Smooth muscle cell of the brain vasculature (primary cell): ENCODE results near the gene DCC.

Experiments
- DNase-seq: peaks from one replicate; pipeline ENCODE4 v3.0.0-alpha.2; 2012; ENCODE audit warnings: low read depth, low spot score

DCC gene

GRCh38 chr18:53169346-53169745 lies 829.3 kb downstream of the DCC start:
- no peak for DNase-seq

DNA sequence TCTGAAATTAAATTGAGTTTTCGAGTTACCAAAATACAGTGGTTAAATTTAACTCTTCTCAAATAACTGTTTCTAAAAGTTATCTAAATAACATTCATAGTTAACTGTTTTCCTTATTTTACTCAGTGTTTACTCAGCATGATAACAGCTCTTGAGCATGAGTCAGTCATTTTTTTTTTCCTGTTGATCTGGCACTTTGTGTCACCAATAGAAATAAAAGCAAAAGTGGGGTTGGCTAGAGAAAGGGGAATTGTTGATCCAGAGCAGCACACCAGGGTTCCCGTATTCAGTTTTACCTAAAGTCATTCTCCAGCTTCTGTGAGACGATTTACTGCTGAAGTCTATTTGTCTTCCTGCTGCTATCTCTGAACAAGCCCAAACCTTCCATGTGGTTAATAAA lies 851.6 kb downstream of the DCC start:
- DNase-seq, result no peak

DNA sequence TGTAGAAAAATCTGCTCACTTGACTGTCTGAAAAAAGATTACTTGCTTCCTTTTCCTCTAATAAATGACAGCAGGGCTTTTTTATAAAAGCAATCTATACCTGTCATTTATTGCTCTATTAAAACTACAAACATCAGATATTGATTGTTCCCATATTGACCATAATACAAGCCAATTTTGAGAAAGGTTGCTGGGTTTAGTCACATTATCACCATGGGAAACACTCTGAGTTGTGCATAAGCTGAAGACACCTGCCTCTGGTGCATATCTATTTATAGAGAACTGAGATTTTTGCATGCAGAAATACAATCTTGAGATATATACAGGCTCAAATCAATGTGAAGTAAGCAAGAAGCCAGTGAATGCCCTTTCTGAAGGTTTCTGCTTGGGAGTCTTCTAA lies 853.9 kb downstream of the DCC start:
- no peak for DNase-seq

GRCh38 chr18:53219853-53220252 lies 879.9 kb downstream of the DCC start:
- no peak for DNase-seq

DNA sequence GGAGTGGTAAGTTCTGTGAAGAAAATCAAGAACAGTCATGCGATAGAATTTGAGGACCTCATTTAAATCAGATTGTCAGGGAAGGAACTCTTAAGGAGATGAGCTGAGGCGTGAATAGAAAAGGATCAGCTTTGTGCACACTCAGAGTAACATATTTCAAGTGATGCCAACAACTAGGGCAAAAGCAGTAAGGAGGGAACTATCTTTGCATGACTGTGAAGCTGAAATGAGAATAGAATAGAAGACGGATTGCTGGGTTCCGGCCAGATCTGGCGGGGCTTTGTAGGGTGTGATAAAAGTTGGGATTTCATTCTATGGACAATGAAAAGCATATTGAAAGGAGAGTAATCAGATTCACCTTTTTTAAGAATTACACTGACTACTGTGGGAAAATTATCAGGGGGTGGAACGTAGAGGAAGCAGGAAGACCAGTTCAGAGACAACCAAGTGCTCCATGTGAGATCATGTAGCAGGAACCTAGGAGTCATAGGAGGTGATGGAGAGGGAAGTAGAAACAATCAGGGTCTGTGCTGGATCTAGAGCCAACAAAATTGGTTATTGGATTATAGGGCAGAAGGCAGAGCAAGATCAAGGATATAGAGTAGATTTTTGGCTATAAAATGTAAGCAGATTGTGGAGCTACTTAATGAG lies 884.3 kb downstream of the DCC start:
- no peak for DNase-seq

DNA sequence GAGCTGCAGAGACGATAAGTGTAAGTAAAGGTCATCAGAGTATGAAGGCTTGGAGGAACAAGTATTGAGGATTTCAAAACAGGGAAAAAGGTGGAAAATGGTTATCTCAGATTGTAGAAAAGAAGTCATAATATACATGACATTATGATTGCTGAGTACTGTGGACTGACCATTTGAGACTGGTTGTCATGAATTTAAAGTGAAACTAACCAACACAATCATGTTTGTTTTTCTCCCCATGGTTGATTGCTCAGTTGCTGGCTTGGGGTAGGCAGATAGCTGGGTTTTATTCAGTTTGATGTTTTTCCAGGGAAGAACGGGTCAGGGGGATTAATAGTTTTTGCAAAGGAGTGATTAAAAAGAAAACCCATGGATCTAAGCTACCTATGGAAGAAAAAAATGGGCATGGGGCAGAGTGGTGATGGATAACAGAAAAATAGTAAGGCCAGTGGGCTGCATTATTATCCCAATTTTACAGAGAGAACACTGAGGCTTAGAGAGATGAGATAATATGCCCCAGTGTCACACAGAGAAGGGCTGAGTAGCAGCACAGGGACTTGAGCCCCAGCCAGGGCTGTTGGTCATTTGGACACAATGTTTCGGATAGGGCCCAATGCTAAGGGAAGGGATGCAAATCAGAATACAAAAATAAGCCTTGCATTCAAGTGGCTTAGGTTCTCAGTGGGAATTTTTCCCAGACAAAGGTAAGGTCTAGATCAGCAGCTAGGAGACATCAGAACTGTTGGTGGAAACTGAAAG lies 885.7 kb downstream of the DCC start:
- DNase-seq, result no peak

- DNase-seq, result no peak
Observed at GRCh38 chr18:53234610-53235009, 894.6 kb downstream of the DCC start.

DNA sequence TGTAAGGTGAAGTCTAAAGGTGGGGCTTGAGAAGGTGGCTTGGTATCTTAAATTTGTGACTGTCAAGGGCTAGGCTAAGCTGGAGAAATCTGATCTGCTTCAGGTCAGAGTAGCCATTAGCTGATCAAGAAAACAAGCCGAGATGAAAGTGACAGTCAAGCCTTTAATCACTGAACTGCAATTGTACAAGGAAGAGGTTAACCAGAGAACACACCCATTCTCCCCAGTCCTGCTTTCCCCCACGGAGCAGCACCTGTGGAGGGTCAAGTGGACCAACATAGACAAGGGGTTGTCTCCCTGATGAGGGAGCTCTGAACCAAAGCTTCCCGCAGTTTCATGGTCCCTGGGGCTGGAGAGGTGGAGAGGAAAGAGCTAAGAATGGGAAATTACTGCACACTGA lies 901.2 kb downstream of the DCC start:
- DNase-seq, result no peak

- DNase-seq, result no peak
Observed at GRCh38 chr18:53253789-53254188, 913.8 kb downstream of the DCC start.

- no peak for DNase-seq
Observed at GRCh38 chr18:53254265-53254664, 914.3 kb downstream of the DCC start.

- DNase-seq, result no peak
Observed at GRCh38 chr18:53261241-53261640, 921.2 kb downstream of the DCC start.

- no peak for DNase-seq
Observed at GRCh38 chr18:53266850-53267249, 926.9 kb downstream of the DCC start.

DNA sequence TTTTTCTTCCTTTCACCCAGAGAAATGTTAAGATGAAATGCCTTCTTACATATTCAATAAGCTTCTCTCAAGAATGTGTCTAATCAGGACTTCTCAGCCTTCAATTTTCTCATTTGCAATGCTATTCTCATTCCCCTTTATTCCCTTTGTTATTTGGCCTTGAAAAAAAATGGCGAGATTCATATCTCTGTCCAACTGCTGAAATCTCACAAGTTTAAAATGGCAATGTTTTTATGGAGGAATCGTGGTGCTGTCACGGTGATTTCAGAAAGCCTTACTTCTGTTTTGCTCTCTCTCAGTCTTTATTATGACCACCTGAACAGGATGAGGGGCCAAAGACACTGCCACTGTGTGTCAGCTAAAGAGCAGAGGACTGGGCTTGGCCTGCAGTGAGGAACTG lies 928.5 kb downstream of the DCC start:
- DNase-seq, result no peak

GRCh38 chr18:53281406-53281805 lies 941.4 kb downstream of the DCC start:
- no peak for DNase-seq

DNA sequence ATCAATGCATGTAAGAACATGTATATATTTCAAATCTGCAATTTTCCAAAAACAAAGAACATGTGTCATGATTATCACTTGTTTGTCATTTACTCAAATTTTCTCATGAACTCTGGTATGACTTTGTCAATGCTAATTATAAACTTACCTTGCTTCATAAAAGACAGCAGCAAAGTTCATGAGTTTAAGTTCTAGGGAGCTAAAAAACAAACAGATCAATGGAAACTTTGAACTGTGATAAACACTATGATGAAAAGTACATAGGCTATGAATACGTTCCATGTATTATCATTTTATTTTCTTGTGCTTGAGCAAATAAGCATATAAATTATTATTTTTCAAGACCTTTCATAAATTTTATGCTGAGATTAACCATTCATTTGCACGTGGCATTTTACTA lies 943.7 kb downstream of the DCC start:
- no peak for DNase-seq

GRCh38 chr18:53305461-53305860 lies 965.5 kb downstream of the DCC start:
- DNase-seq, result no peak

DNA sequence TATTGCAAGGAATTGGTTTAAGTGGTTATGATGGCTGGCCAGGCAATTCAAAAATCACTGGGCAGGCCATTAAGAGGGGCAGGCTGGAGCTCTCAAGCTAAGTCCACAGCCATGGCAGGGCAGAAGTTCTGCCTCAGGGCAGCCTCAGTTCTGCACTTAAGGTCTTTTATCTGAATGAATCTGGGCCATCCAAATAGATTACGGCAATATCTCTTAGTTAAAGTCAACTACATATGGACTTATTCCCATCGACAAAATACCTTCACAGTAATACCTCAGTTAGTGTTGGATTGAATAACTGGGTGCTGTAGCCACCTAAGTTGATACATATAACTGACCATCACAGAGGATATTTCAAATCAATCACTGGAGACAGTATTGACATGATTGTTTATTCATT lies 979.6 kb downstream of the DCC start:
- DNase-seq, result no peak

DNA sequence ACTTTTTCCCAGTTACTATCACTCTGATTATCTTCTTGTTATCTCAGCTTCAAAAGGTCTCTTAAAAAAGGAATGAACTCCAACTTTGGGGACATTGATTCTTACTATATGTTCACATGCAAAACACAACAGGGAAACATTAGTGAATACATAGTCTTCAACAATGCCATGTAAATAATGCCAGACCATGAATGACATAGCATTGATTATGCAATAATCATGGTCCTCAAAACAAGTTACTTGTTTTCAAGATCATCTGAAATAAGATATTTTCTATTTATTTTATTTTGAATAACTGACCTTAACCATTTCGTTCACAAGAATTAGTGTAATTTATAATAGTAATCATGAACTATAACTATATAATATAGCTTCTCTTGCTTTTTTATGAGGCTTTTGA lies 982.2 kb downstream of the DCC start:
- DNase-seq, result no peak

DNA sequence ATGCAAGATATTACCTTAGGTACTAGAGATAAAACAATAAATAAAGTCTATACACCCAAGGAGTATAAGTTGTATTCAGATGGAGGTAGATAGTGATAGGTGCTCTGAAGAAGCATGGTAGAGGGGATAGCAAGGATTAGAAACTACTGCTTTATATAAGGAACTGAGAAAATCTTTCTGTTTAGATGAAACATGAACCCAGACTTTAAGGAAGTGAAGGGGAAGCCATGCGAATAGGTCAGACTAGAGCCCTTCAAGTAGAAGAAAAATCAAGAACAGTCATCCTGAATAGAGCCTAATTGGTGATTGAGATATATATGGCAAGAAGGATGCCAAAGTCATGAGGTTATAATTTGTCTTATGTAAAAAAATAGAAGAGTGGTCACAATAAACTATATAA lies 984.4 kb downstream of the DCC start:
- no peak for DNase-seq

DNA sequence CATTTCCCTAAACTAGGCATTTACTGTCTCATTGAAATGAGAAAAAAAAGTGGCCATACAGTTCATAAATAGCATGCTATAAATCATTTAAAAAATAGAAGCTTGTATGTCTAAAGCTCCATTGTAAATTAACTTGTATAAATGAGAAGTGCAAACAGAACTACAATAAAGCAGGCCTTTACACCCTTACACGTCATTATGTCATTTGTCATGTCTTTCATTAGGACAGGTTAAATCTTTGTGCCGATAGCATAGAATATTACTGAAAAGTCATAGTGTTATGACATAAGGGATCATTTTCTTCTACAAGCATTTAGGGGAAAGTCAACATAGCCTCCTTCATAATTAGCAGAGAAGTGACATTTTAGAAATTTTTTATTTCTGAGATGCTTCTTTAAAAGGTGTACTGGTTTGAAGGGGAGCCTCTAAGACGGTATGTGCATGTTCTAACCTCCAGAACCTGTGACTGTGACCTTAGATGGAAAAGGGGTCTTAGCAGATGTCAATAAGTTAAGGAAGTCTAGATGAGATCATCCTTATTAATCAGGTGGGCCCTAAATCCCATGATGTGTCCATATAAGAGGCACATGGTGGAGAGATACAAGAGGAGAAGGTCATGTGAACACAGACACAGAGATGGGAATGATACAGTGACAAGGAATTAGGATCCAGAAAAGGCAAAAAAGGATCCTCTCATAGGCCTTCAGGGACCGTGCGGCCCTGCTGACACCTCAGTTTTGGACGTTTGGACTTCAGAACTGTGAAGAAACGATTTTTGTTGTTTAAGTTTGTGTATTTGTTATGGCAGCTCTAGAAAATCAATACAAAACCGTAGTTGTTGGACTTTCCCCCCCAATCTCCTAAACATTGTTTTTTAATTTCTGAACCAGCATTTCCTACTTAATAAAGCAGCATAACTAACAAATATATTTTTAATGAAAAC lies 1020.8 kb downstream of the DCC start:
- DNase-seq, result no peak

DNA sequence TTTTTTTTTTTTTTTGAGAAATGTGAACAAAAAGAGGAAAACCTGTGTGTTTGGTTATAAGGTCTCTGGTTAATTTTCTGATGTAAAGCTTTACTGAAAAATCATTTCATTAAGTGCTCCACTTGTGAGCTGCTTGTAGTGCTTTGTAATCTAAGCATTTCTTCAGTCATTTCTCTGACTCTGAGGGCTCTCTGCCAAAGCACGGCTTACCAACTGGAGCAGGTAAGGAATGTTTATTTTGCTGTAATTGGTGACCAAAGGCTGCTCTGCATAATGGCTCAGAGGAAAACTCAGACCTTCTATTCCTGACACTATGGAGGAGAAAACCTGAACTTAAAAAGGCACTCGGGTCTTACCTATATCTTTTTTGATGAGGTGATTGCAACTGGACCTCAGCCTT lies 1035.6 kb downstream of the DCC start:
- no peak for DNase-seq

GRCh38 chr18:53380063-53380639 lies 1040.2 kb downstream of the DCC start:
- DNase-seq, result no peak
